A673 (cell line): ENCODE data around the gene ANO3. TPM values are rescaled to one million over a fixed set of nuclear protein-coding genes. Genes with fewer than 3 reads are reported as not detected.

Source experiments
- BruUV-seq: library from RNA; stranded (reverse); fragments of 400-500 nt; replicated peaks from 2 replicates; lab custom pipeline; 2021; lab: Mats Ljungman, UMichigan
- CTCF ChIA-PET: fragments of 300-600 bp; sonication (Branson Sonifier 250); formaldehyde crosslinking; loops from one replicate; lab custom pipeline; 2022; ENCODE audit warnings: antibody characterized with exemption; lab: Charles Lee
- POLR2A ChIA-PET: fragments of 300-600 bp; sonication (Branson Sonifier 250); formaldehyde crosslinking; loops from one replicate; lab custom pipeline; 2022; ENCODE audit warnings: antibody characterized with exemption; ENCODE audit not compliant: low non-redundant PET; lab: Charles Lee
- DNase-seq: peaks from one replicate; pipeline ENCODE4 v3.0.0-alpha.2; 2015; ENCODE audit warnings: low spot score
- H3K27ac ChIP-seq: fragments of 200-600 bp; sonication (generic); 2 replicates; pipeline ENCODE4 v1.5.1; 2016; ENCODE audit warnings: mixed run types, low read depth, mild to moderate bottlenecking, mixed read lengths, antibody characterized with exemption, low read length; ENCODE audit not compliant: poor library complexity, severe bottlenecking
- H3K27me3 ChIP-seq: fragments of 200-600 bp; sonication (generic); replicated peaks from 2 replicates; pipeline ENCODE4 v1.6.1; 2017; ENCODE audit warnings: mixed run types, low read depth, mild to moderate bottlenecking, mixed read lengths, antibody characterized with exemption, low read length; ENCODE audit not compliant: insufficient read depth, poor library complexity
- H3K36me3 ChIP-seq: fragments of 200-600 bp; sonication (generic); 2 replicates; pipeline ENCODE4 v1.6.1; 2016; ENCODE audit warnings: mixed run types, mild to moderate bottlenecking, mixed read lengths, antibody characterized with exemption, low read length; ENCODE audit not compliant: insufficient read depth, poor library complexity, severe bottlenecking
- H3K4me1 ChIP-seq: fragments of 200-600 bp; sonication (generic); 2 replicates; pipeline ENCODE4 v1.6.1; 2017; ENCODE audit warnings: mixed run types, mild to moderate bottlenecking, mixed read lengths, antibody characterized with exemption, low read length; ENCODE audit not compliant: insufficient read depth, poor library complexity, severe bottlenecking
- H3K4me3 ChIP-seq: fragments of 200-600 bp; sonication (generic); 2 replicates; pipeline ENCODE4 v1.5.1; 2016; ENCODE audit warnings: low read depth, mixed run types, mild to moderate bottlenecking, mixed read lengths, low read length; ENCODE audit not compliant: poor library complexity, severe bottlenecking
- H3K9me3 ChIP-seq: fragments of 200-600 bp; sonication (generic); 2 replicates; pipeline ENCODE4 v1.6.1; 2016; ENCODE audit warnings: mixed run types, low read depth, mild to moderate bottlenecking, mixed read lengths, antibody characterized with exemption, low read length; ENCODE audit not compliant: poor library complexity, severe bottlenecking
- EZH2 ChIP-seq: fragments of 200-600 bp; sonication (generic); IDR thresholded peaks from 2 replicates; pipeline ENCODE4 v1.6.1; 2017; ENCODE audit warnings: borderline replicate concordance, low read depth, mild to moderate bottlenecking, mixed read lengths, antibody characterized with exemption, low read length; ENCODE audit not compliant: poor library complexity, severe bottlenecking
- intact Hi-C: fragments of 100-400 bp; cut with micrococcal nuclease; formaldehyde crosslinking; loops from one replicate; pipeline ENCODE4 v1.10.0; 2022; ENCODE audit not compliant: unreplicated experiment
- total RNA-seq: library from RNA; stranded (reverse); gene quantifications from 2 replicates; pipeline ENCODE4 v1.2.3, GENCODE V29; 2021
- TF ChIP-seq, protein P1 (sequence below): fragments of 300-800, 200-600 bp; sonication (generic); conservative IDR thresholded peaks from 2 replicates; pipeline ENCODE4 v1.5.1; 2017; ENCODE audit warnings: low read depth, mild to moderate bottlenecking, antibody characterized with exemption, low read length, moderate library complexity, mixed read lengths

The ANO3 gene
- total RNA-seq, 1 experiment from 2014 or later = not detected

GRCh38 chr11:26359055-26359454 lies 27.1 kb downstream of the ANO3 start:
- intact Hi-C loops = no loop called here
- Histone ChIP-seq H3K27ac (no peak overlapping the region), H3K36me3 (no peaks in the 10 kb centered on the region), H3K9me3 (no peaks in the 10 kb centered on the region), H3K27me3 (peaks cover 3% of the 10 kb centered on the region), H3K4me3 (no peak overlapping the region), H3K4me1 (no peaks in the 10 kb centered on the region)
- ChIA-PET CTCF (no interaction called here), POLR2A (no interaction called here)
- TF ChIP-seq EZH2 = no peak
- TF ChIP-seq, protein P1, sequence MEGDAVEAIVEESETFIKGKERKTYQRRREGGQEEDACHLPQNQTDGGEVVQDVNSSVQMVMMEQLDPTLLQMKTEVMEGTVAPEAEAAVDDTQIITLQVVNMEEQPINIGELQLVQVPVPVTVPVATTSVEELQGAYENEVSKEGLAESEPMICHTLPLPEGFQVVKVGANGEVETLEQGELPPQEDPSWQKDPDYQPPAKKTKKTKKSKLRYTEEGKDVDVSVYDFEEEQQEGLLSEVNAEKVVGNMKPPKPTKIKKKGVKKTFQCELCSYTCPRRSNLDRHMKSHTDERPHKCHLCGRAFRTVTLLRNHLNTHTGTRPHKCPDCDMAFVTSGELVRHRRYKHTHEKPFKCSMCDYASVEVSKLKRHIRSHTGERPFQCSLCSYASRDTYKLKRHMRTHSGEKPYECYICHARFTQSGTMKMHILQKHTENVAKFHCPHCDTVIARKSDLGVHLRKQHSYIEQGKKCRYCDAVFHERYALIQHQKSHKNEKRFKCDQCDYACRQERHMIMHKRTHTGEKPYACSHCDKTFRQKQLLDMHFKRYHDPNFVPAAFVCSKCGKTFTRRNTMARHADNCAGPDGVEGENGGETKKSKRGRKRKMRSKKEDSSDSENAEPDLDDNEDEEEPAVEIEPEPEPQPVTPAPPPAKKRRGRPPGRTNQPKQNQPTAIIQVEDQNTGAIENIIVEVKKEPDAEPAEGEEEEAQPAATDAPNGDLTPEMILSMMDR = no peak
- BruUV-seq = no TSS peak
- no peak for DNase-seq

- intact Hi-C loops = no loop called here
- H3K4me3 ChIP-seq = no peak overlapping the region
- no TSS peak for BruUV-seq
- peaks cover 3% of the 10 kb centered on the region for H3K27me3 ChIP-seq
- TF ChIP-seq, protein P1 = no peak
- TF ChIP-seq EZH2 = no peak
- no peak overlapping the region for H3K27ac ChIP-seq
- no peaks in the 10 kb centered on the region for H3K9me3 ChIP-seq
- DNase-seq = no peak
- ChIA-PET CTCF (no interaction called here), POLR2A (no interaction called here)
- no peaks in the 10 kb centered on the region for H3K4me1 ChIP-seq
- H3K36me3 ChIP-seq = no peaks in the 10 kb centered on the region
Measured at GRCh38 chr11:26365284-26365683, 33.4 kb downstream of the ANO3 start.

- DNase-seq = no peak
- Histone ChIP-seq H3K27me3 (no peaks in the 10 kb centered on the region), H3K27ac (no peak overlapping the region), H3K9me3 (peaks cover 5% of the 10 kb centered on the region), H3K36me3 (no peaks in the 10 kb centered on the region), H3K4me1 (no peaks in the 10 kb centered on the region), H3K4me3 (no peak overlapping the region)
- ChIA-PET POLR2A (no interaction called here), CTCF (no interaction called here)
- TF ChIP-seq, protein P1 = no peak
- no peak for TF ChIP-seq EZH2
- intact Hi-C loops = no loop called here
- BruUV-seq = no TSS peak
Measured at GRCh38 chr11:26377619-26378018, 45.7 kb downstream of the ANO3 start.
